GM12878 (cell line): ENCODE results near the gene OCIAD2. TPM values are rescaled to one million over a fixed set of nuclear protein-coding genes. Genes with fewer than 3 reads are reported as not detected.

ENCODE experiments used
- ATAC-seq: fragments of 200-7000 bp; cut with Tn5 transposase; 3 replicates; pipeline ENCODE4 v1.9.1; 2020; ENCODE audit warnings: mild to moderate bottlenecking, moderate library complexity
- BruUV-seq: library from RNA; stranded (reverse); fragments of 400-500 nt; replicated peaks from 2 replicates; lab custom pipeline; 2021; lab: Mats Ljungman, UMichigan
- CTCF ChIA-PET: fragments of 300-600 bp; sonication (Branson Sonifier 250); formaldehyde crosslinking; extraction: SDS; loops from one replicate; lab custom pipeline; 2021; ENCODE audit warnings: inconsistent platforms; lab: Yijun Ruan, JAX
- POLR2A ChIA-PET: fragments of 350-600 bp; formaldehyde crosslinking; extraction: SDS; loops from one replicate; lab custom pipeline; 2021; ENCODE audit warnings: inconsistent platforms; lab: Charles Lee
- RAD21 ChIA-PET: fragments of 300-600 bp; sonication (Branson Sonifier 250); formaldehyde crosslinking; loops from one replicate; lab custom pipeline; 2023; ENCODE audit warnings: antibody characterized with exemption; ENCODE audit not compliant: unreplicated experiment; lab: Charles Lee
- SMC1A ChIA-PET: fragments of 300-600 bp; sonication (Branson Sonifier 250); formaldehyde crosslinking; loops from one replicate; lab custom pipeline; 2023; ENCODE audit not compliant: unreplicated experiment, uncharacterized antibody; lab: Charles Lee
- DNase-seq: peaks from one replicate; pipeline ENCODE4 v3.0.0-alpha.2; 2011; ENCODE audit warnings: low read depth, low spot score
- FAIRE-seq: peaks from 3 replicates; lab custom pipeline; 2011; peaks lifted over from hg19 to GRCh38; lab: Jason Lieb, UNC
- H2AFZ ChIP-seq: 2 replicates; pipeline ENCODE4 v1.6.0; 2011; ENCODE audit warnings: low read depth, low read length, control low read depth; ENCODE audit not compliant: control insufficient read depth
- H3K27ac ChIP-seq: 2 replicates; pipeline ENCODE4 v1.5.1; 2011; ENCODE audit warnings: control low read depth; ENCODE audit not compliant: control insufficient read depth, insufficient read depth
- H3K27me3 ChIP-seq, 2 experiments: replicated peaks in 1 of 2; 2 replicates each; pipeline versions ENCODE4 v1.6.0 to v1.6.1; 2011; ENCODE audit warnings: low read length in 1 of 2; ENCODE audit not compliant: control insufficient read depth in 2 of 2, insufficient read depth in 2 of 2
- H3K36me3 ChIP-seq, 2 experiments: 2 replicates each; pipeline ENCODE4 v1.5.1; 2011; ENCODE audit warnings: low read length in 1 of 2; ENCODE audit not compliant: control insufficient read depth in 2 of 2, insufficient read depth in 2 of 2
- H3K4me1 ChIP-seq: 2 replicates; pipeline ENCODE4 v1.6.1; 2011; ENCODE audit warnings: mild to moderate bottlenecking, low read length, moderate library complexity, mixed read lengths; ENCODE audit not compliant: control insufficient read depth, insufficient read depth
- H3K4me2 ChIP-seq: 2 replicates; pipeline ENCODE4 v1.6.0; 2011; ENCODE audit warnings: control low read depth; ENCODE audit not compliant: control insufficient read depth, insufficient read depth
- H3K4me3 ChIP-seq: fragments of 200-600 bp; sonication (generic); 2 replicates; pipeline ENCODE4 v1.5.1; 2016
- H3K79me2 ChIP-seq: 2 replicates; pipeline ENCODE4 v1.6.0; 2011; ENCODE audit warnings: low read length; ENCODE audit not compliant: control insufficient read depth, insufficient read depth
- H3K9ac ChIP-seq: 2 replicates; pipeline ENCODE4 v1.8.0; 2011; ENCODE audit warnings: low read length, control low read depth, mixed read lengths; ENCODE audit not compliant: control insufficient read depth, insufficient read depth
- H3K9me3 ChIP-seq: replicated peaks from 3 replicates; pipeline ENCODE4 v1.5.1; 2011; ENCODE audit warnings: mild to moderate bottlenecking, low read length; ENCODE audit not compliant: control insufficient read depth, insufficient read depth
- H4K20me1 ChIP-seq: 2 replicates; pipeline ENCODE4 v1.6.0; 2011; ENCODE audit not compliant: control insufficient read depth, insufficient read depth
- KLF5 ChIP-seq: fragments of 450-650 bp; IDR thresholded peaks from 2 replicates; pipeline ENCODE4 v1.6.1; 2014; ENCODE audit warnings: mild to moderate bottlenecking; ENCODE audit not compliant: partially characterized antibody
- RAD21 ChIP-seq: IDR thresholded peaks from 2 replicates; pipeline ENCODE4 v1.6.1; 2011; ENCODE audit warnings: mild to moderate bottlenecking, low read depth, low read length, moderate library complexity; ENCODE audit not compliant: insufficient read depth
- RFX5 ChIP-seq: IDR thresholded peaks from 2 replicates; pipeline ENCODE4 v1.6.1; 2011; ENCODE audit warnings: low read depth, low read length, improper control_type of control experiment
- WGBS: methylation state at CpG from one replicate; pipeline ENCODE4 v1.1.6; 2016; ENCODE audit warnings: low lambda C conversion rate; ENCODE audit not compliant: insufficient replicate concordance, insufficient coverage; ENCODE audit errors: missing lambda C conversion rate; 5-methylcytosine and 5-hydroxymethylcytosine counted together
- in situ Hi-C: fragments of 300-500 bp; cut with MboI; formaldehyde crosslinking; loops from 9 replicates; pipeline ENCODE4 v1.14.3; 2018; ENCODE audit warnings: mixed read lengths
- intact Hi-C: fragments of 100-400 bp; cut with micrococcal nuclease; formaldehyde crosslinking; loops from one replicate; pipeline ENCODE4 v1.14.2; 2022; ENCODE audit not compliant: unreplicated experiment
- polyA plus RNA-seq, 11 experiments: library from polyadenylated mRNA; depleted of rRNA in 4 of 11; unstranded in 6 of 11; stranded (reverse) in 5 of 11; fragments of >200 nt; fragmentation: Nextera tagmentation in 4 of 11; fragmentation: Illumina TruSeq in 1 of 11; extraction: Ambion mirVana in 4 of 11; extraction: Trizol in 1 of 11; gene quantifications; 1 replicate in 1 of 11; 2 replicates in 10 of 11; pipeline versions ENCODE4 v1.2.1 to v1.2.3, GENCODE V29; 2011 to 2016; ENCODE audit warnings: inconsistent platforms in 2 of 11, missing spikeins in 2 of 11, low read depth in 1 of 11
- total RNA-seq, 4 experiments: library from RNA; depleted of rRNA in 3 of 4; stranded (reverse); fragments of >200 nt in 3 of 4; fragmentation: Illumina TruSeq in 1 of 4; extraction: Trizol in 1 of 4; gene quantifications; 2 replicates each; pipeline versions ENCODE4 v1.2.1 to v1.2.3, GENCODE V29; 2013 to 2021
- TF ChIP-seq, protein P1 (sequence below), 3 experiments: IDR thresholded peaks in 2 of 3; conservative IDR thresholded peaks in 1 of 3; 2 replicates each; pipeline ENCODE4 v1.5.1; 2011; ENCODE audit warnings: low read depth in 3 of 3, low read length in 3 of 3, mild to moderate bottlenecking in 3 of 3, control low read depth in 2 of 3, moderate library complexity in 2 of 3, inconsistent platforms in 1 of 3, mixed read lengths in 1 of 3; ENCODE audit not compliant: control insufficient read depth in 2 of 3, insufficient read depth in 1 of 3; ENCODE audit errors: extremely low read depth in 1 of 3

Gene OCIAD2
- total and polyA plus RNA-seq, 10 of the 15 experiments (the other 5 are each of a cell fraction or from before 2014, with no cell fraction given): 42.4 to 140 (median 70.0) TPM

DNA sequence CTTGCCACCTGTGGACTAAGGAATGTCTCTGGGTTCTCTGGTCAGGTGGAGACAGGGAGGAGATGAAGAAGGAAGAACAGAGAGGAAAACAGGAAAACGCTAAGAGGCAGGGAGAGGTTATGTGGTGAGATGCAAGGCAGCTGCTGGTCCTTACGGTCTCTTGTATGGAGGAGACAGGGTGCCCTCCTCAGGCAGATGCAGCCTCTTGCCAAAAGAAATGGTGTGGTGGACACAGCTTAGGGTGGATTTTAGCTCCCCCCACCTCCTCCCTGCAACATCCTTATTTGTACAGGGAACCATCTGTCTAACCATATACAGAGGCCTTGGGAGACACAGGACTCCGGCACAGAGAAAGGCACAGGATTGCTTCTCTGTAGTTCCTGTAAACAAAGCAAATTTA is 9.7 kb downstream of the OCIAD2 start:
- ChIA-PET CTCF (no interaction called here), SMC1A (interaction anchor here (1.3 to 2.8 kb wide), 2 partner anchors 116 to 319 kb away, joined by 3 to 9 read pairs; partner anchors contain the start of gene FRYL), POLR2A (interaction anchor here (1.0 kb wide), 1 partner anchor 291 kb away, joined by 3 read pairs; no protein-coding TSS in a partner anchor), RAD21 (interaction anchor here (0.5 to 1.0 kb wide), 2 partner anchors 118 to 317 kb away, joined by 3 read pairs; no protein-coding TSS in a partner anchor)
- FAIRE-seq (no peak), ATAC-seq (no peak), DNase-seq (no peak)
- in situ Hi-C loops (no loop called here), intact Hi-C loops (no loop called here)
- WGBS: 100% methylated on average over 3 of the region's 3 CpGs
- Histone ChIP-seq H3K27ac (no peak overlapping the region), H3K4me1 (no peaks in the 10 kb centered on the region), H4K20me1 (no peaks in the 10 kb centered on the region), H3K27me3 (no peaks in the 10 kb centered on the region), H3K9me3 (no peaks in the 10 kb centered on the region), H3K4me2 (no peak overlapping the region), H3K79me2 (no peaks in the 10 kb centered on the region), H3K36me3 (peaks cover 2 to 4% of the 10 kb centered on the region in 2 experiments; a peak in 3 of 4 replicates), H3K9ac (no peak overlapping the region), H3K4me3 (no peak overlapping the region), H2AFZ (no peak overlapping the region)
- BruUV-seq: no TSS peak
- TF ChIP-seq KLF5 (no peak), RAD21 (0 out of 2 replicates have a peak, but pooled peaks have one; percentile 18), RFX5 (no peak)
- TF ChIP-seq, protein P1, sequence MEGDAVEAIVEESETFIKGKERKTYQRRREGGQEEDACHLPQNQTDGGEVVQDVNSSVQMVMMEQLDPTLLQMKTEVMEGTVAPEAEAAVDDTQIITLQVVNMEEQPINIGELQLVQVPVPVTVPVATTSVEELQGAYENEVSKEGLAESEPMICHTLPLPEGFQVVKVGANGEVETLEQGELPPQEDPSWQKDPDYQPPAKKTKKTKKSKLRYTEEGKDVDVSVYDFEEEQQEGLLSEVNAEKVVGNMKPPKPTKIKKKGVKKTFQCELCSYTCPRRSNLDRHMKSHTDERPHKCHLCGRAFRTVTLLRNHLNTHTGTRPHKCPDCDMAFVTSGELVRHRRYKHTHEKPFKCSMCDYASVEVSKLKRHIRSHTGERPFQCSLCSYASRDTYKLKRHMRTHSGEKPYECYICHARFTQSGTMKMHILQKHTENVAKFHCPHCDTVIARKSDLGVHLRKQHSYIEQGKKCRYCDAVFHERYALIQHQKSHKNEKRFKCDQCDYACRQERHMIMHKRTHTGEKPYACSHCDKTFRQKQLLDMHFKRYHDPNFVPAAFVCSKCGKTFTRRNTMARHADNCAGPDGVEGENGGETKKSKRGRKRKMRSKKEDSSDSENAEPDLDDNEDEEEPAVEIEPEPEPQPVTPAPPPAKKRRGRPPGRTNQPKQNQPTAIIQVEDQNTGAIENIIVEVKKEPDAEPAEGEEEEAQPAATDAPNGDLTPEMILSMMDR (IDR thresholded peaks at IDR 0.05 in 2 of 3, conservative IDR thresholded peaks at IDR 0.05 in 1 of 3; ENCODE audit: control insufficient read depth in 2 of 3, extremely low read depth in 1 of 3, insufficient read depth in 1 of 3, low read depth in 3 of 3, low read length in 3 of 3): 0 out of 6 replicates have a peak, but pooled peaks of 1 of the 3 experiments have one; percentile 15
